Neural cell (in vitro differentiated cells): Measurements from ENCODE around the gene RTN4R.
"Not testable (repeated sequence)": the region's sequence is repeated elsewhere in the genome, so short reads cannot be mapped to it uniquely, and the experiment has no call there.

ENCODE experiments used
- EZH2 ChIP-seq: fragments of 200-600, 300-800 bp; shearing (Covaris generic), sonication (generic); IDR thresholded peaks from 2 replicates; pipeline ENCODE4 v1.6.1; 2014; ENCODE audit warnings: antibody characterized with exemption, low read length, borderline replicate concordance, mild to moderate bottlenecking; ENCODE audit not compliant: insufficient read depth, poor library complexity, severe bottlenecking
- REST ChIP-seq: IDR thresholded peaks from 2 replicates; pipeline ENCODE4 v1.6.1; 2012; ENCODE audit warnings: borderline replicate concordance
- TF ChIP-seq, protein P1 (sequence below): fragments of 450-650 bp; IDR thresholded peaks from 2 replicates; pipeline ENCODE4 v1.5.1; 2014; ENCODE audit warnings: antibody characterized with exemption, mild to moderate bottlenecking, moderate library complexity; ENCODE audit not compliant: poor library complexity, severe bottlenecking

DNA sequence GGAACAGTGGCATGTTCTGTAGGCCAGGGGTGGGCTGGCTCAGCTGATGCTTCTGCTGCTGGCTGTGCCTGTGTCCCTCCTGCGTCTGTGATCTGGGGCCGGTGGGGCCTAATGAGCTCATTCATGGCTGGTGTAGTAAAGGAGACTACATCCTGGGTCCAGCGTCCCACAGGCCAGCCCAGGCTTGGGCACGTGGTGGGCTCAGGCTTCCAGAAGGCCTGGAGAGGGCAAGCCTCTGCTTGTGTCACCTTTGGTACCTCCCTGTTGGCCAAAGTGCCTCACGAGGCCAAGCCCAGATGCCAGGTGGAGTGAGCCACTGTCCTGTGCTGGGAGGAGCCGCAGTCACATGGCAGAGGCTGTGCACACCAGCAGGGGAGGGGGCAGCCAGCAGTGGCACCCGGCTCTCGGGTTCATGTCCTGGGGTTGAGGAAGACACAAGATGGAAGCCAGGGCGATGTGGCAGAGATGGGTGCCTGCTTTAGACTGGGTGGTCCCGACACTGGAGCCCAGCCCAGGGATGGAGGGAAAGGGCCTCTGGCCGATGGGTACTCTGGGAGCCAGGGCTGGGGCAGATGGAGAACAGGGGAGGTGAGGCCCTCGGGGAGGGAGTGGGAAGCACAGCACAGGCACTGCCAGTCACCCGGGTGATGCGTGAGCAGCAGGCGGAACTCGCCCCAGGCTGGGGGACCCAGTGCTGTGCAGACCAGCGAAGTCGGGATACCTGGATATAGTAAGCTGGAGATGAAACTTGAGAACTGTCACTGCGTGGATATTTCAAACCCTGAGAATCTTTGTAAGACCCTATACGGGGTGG is 43.3 kb upstream of the RTN4R start:
- TF ChIP-seq EZH2, REST: not testable (repeated sequence)
- TF ChIP-seq, protein P1, sequence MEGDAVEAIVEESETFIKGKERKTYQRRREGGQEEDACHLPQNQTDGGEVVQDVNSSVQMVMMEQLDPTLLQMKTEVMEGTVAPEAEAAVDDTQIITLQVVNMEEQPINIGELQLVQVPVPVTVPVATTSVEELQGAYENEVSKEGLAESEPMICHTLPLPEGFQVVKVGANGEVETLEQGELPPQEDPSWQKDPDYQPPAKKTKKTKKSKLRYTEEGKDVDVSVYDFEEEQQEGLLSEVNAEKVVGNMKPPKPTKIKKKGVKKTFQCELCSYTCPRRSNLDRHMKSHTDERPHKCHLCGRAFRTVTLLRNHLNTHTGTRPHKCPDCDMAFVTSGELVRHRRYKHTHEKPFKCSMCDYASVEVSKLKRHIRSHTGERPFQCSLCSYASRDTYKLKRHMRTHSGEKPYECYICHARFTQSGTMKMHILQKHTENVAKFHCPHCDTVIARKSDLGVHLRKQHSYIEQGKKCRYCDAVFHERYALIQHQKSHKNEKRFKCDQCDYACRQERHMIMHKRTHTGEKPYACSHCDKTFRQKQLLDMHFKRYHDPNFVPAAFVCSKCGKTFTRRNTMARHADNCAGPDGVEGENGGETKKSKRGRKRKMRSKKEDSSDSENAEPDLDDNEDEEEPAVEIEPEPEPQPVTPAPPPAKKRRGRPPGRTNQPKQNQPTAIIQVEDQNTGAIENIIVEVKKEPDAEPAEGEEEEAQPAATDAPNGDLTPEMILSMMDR, result not testable (repeated sequence)
